ENCODE results near the gene SOBP.

DNA sequence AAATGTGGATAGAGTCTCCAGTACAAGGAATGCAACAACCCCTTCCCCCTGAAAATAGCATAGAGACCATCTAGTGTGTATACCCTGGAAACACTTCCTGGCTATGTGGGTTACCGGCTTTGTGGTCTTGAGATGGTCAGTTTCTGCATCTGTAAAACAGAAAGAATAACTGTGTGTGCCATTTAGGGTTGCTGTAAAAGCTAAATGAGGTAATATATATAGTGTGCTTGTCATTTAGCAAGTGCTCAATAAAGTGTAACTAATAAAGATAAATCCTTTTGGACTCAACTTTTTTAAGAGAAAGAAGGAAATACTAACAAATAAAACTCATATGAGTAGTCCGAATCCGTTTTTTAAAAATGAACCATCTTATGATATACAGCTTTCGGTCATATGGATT lies 109.1 kb downstream of the SOBP start:
- TF ChIP-seq, protein P1, sequence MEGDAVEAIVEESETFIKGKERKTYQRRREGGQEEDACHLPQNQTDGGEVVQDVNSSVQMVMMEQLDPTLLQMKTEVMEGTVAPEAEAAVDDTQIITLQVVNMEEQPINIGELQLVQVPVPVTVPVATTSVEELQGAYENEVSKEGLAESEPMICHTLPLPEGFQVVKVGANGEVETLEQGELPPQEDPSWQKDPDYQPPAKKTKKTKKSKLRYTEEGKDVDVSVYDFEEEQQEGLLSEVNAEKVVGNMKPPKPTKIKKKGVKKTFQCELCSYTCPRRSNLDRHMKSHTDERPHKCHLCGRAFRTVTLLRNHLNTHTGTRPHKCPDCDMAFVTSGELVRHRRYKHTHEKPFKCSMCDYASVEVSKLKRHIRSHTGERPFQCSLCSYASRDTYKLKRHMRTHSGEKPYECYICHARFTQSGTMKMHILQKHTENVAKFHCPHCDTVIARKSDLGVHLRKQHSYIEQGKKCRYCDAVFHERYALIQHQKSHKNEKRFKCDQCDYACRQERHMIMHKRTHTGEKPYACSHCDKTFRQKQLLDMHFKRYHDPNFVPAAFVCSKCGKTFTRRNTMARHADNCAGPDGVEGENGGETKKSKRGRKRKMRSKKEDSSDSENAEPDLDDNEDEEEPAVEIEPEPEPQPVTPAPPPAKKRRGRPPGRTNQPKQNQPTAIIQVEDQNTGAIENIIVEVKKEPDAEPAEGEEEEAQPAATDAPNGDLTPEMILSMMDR (IDR thresholded peaks at IDR 0.05; ENCODE audit: borderline replicate concordance, extremely low read depth, low read length, poor library complexity, severe bottlenecking) = no peak
- TF ChIP-seq EZH2 (IDR thresholded peaks at IDR 0.05; ENCODE audit: borderline replicate concordance, low read depth, low read length, severe bottlenecking) = no peak
